ENCODE data around the gene IL32.

DNA sequence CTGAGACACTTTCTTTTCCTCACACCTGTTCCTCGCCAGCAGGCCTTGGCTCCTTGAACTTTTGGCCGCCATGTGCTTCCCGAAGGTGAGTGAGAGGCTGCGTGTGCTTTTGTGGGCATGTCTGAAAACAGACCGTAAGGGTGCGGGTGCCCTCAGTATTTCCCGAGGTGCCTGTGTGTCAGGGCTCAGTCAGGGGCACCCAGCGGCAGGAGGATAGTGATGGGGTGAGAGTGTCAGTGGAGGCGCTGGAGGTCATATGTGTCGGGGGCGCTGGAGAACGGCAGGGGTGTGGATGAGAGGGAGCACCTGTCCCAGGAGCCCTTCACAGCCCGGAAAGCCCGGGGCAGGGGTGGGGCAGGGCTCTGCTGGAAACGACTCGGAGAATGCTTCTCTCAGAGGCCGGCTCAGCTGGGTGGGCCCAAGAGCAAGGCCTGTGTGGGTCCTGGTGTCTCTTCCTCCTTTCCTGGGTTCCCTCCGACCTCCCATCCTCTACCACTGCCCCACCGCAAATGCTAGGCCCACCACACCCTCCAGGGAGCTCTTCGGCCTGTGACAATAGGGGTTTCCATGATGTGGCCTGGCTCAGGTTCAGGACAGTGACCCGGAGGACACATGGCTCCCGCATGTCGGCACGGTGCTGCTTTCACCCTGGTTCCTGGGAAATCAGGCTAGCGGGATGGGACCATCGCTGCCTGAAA is 451 bp downstream of the IL32 start:
- TF ChIP-seq, protein P1, sequence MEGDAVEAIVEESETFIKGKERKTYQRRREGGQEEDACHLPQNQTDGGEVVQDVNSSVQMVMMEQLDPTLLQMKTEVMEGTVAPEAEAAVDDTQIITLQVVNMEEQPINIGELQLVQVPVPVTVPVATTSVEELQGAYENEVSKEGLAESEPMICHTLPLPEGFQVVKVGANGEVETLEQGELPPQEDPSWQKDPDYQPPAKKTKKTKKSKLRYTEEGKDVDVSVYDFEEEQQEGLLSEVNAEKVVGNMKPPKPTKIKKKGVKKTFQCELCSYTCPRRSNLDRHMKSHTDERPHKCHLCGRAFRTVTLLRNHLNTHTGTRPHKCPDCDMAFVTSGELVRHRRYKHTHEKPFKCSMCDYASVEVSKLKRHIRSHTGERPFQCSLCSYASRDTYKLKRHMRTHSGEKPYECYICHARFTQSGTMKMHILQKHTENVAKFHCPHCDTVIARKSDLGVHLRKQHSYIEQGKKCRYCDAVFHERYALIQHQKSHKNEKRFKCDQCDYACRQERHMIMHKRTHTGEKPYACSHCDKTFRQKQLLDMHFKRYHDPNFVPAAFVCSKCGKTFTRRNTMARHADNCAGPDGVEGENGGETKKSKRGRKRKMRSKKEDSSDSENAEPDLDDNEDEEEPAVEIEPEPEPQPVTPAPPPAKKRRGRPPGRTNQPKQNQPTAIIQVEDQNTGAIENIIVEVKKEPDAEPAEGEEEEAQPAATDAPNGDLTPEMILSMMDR (IDR thresholded peaks at IDR 0.05) = no peak
- no peak for TF ChIP-seq POLR2A (IDR thresholded peaks at IDR 0.05)
